ENCODE results near the gene CYB5B.

Gene CYB5B

DNA sequence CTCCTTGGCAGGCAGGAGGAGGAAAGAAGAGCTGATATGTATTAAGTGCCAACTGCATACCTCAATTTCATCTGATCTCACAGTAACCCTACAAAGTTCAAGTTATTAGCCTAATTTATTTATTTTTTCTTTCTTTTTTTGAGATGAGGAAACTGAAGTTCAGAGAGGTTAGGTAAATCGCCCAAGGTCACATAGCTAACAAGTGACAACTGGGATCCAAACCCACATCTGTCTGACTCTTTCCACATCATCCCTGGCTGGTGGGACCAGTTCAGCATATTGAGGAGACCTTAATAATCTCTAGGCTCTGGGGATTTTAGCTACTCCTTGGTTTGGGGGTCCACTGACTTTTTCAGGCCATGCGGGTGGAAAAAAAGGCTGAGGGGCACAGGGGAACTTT lies 60.9 kb downstream of the CYB5B start:
- no peak for DNase-seq (ENCODE audit: low spot score)

- DNase-seq (ENCODE audit: low spot score): no peak
Observed at GRCh38 chr16:69485816-69486215, 61.4 kb downstream of the CYB5B start.

- DNase-seq (ENCODE audit: low spot score): no peak
Observed at GRCh38 chr16:69486272-69486671, 61.9 kb downstream of the CYB5B start.

DNA sequence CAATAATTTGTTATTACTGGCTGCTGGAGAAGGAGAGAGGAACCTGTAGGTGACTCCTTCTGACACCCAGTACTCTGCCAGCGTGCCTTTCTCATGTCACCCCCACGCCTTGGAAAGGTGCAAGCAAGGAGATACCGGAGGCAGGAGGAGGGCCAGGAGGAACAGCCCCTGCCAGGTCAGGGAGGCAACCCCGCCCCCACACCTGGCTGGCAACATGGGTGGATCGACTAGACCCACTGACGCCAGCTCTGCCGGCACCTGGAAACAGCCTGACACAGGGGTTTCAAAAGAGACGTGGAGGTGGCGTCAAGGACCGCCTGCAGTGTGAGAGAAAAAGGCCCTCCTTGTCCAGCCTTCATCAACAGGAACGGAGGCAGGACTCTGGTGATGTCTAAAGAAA lies 62.3 kb downstream of the CYB5B start:
- no peak for DNase-seq (ENCODE audit: low spot score)

DNA sequence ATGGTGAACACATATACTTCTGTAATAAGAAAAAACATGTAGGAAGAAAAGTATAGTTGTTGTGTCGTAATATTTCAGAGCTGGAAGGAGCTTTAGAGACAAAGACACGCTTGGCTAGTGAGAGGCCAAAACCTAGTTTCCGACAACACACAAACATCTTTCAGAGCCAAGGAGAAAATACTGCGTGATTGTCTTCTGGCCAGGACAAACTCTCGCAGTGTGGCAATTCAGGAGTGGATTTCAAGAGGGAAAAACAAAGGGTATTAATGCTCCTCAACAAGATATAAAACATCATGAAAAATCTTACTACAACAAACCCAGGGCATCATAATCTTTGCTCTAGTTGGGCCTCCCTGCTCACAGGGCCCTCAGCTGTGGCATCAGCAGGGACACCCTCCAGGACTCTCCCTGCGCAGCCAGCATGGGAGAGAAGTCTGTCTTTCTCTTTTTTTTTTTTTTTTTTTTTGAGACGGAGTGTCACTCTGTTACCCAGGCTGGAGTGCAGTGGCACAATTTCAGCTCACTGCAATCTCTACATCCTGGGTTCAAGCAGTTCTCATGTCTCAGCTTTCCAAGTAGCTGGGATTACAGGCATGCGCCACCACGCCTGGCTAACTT lies 66.4 kb downstream of the CYB5B start:
- DNase-seq (ENCODE audit: low spot score): no peak

- no peak for DNase-seq (ENCODE audit: low spot score)
Observed at GRCh38 chr16:69494991-69495392, 70.6 kb downstream of the CYB5B start.

DNA sequence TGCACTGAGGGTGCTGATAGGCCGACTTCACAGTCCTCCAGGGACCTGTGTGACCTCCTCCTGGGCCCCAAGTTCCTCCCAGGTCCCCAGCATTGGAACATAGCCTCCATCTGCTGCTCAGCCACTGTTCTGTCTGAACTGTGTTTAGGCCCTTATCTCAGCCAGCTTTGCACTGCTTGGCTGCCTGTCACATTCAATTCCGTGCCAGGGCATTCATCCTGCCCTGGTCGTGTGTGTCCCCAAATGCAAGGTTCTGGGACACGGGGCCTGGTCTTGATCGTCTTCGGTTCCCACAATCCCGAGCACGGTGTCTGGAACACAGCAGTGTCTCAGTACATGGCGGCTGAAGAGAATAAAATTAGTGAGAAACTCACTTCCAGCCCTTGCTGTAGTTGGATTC lies 71.4 kb downstream of the CYB5B start:
- DNase-seq (ENCODE audit: low spot score): peak; percentile 92

- DNase-seq (ENCODE audit: low spot score): peak; percentile 35
Observed at GRCh38 chr16:69496376-69496775, 72.0 kb downstream of the CYB5B start.

DNA sequence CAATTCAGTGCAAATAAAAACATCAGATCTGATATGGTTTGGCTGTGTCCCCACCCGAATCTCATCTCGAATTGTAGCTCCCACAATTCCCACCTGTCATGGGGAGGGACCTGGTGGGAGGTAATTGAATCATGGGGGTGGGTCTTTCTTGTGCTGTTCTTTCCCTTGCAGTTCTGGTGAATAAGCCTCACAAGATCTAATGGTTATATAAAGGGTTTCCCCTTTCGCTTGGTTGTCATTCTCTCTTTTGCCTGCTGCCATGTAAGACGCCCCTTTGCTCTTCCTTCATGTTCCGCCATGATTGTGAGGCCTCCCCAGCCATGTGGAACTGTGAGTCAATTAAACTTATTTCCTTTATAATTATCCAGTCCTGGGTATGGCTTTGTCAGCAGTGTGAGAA lies 72.5 kb downstream of the CYB5B start:
- DNase-seq (ENCODE audit: low spot score): peak; percentile 38

GRCh38 chr16:69497876-69498596 lies 73.6 kb downstream of the CYB5B start:
- no peak for DNase-seq (ENCODE audit: low spot score)

GRCh38 chr16:69498926-69499325 lies 74.5 kb downstream of the CYB5B start:
- DNase-seq (ENCODE audit: low spot score): no peak

GRCh38 chr16:69499541-69500230 lies 75.3 kb downstream of the CYB5B start:
- no peak for DNase-seq (ENCODE audit: low spot score)

DNA sequence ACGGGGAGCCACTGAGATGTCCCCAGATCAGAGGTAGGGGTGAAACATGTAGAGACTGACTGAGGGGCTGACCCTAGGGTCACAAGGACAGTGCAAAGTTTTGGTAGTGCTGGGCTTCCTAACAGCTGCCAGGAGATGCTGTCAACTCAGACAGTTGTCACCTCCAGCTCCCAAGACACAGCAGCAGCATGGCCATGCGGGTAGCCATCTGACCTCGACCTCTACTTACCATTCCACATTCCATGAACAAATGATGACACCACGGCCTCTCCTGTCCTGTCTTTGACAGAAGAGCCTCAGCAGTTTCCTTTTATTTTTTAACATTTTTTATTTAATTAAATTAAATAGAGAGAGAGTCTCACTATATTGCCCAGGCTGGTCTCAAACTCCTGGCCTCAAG lies 76.1 kb downstream of the CYB5B start:
- DNase-seq (ENCODE audit: low spot score): no peak

DNA sequence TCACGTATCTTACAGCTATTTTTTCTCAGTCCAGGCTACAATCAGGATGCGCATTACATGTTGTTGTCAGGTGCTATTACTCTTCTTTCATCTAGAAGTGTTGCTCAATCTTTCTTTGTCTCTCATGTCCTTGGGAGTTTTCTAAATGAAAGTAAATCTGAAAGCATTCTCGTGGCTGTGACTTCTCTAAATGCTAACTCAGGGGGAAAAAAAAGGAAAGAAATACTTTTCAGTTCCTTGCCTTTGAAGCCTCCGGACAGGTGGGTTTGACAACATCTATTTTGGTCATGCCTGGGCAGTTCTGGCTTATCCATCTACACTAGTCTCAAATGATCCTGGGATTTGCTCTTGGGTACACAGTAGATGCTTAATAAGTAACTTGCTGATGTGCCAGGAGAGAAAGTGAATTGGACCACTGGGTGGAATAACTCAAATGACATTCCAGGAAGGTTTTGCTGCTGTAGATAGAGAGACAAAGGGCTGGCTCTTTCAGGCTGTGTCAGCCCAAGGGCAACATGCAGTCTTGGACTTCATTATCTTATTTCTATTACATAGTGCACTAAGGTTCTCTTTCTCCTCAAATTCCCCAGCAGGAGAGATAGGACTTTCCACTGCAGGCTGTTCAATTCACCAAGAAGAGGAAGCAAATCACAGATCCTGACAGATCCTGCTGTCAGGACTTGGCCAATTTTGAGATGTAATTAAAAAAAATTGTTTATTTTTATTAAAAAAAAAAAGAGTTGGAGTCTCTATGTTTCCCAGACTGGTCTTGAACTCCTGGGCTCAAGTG lies 77.7 kb downstream of the CYB5B start:
- no peak for DNase-seq (ENCODE audit: low spot score)

DNA sequence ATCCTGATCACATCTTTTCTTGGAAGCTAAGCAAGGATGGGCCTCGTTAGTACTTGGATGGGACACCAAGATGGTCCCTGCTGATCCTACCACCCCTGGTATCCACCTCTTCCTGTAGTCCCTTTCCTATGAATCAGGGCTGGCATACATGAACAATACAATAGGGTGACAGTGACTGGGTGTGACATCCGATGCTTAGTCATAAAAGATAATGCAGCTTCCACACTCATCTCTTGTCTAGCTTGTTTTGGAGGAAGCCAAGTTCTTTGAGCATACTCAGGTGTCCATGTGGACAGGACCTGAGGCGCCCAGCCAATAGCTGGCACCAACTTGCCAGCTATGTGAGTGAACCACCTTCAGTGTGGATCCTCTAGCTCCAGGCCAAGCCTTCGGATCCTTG lies 78.8 kb downstream of the CYB5B start:
- DNase-seq (ENCODE audit: low spot score): no peak

DNA sequence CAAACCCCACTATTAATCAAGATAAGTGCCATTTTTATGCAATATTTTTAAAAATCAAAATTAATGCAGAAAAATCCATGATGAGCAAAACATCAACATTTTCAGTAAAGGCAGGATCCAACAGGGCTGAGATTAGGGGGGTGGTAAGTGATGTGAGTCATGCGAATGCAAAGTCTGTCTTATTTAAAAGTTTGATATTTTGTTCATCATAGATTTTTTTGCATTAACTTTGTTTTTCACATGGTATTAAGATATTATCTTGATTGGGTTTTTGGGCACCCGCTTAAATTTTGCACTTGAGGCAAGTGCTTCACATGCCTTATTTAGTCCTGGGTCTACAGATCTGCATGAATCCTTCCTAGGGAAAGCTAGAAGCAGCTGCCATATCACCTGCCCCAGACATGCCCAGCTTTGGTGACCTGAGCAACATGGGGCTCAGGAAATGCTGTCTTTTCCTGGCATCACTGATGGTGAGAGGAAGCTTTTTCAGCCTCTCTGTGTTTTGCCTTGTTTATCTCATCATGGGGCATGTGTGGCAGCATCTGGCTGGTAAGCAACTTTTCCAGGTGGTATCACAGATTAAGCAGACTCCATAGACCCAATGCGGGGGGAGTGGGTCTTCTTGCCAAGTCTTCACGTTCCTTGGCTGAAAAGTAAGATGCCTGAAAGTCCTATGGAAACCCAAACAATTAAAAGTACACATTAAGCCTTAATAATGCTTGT lies 83.8 kb downstream of the CYB5B start:
- no peak for DNase-seq (ENCODE audit: low spot score)

DNA sequence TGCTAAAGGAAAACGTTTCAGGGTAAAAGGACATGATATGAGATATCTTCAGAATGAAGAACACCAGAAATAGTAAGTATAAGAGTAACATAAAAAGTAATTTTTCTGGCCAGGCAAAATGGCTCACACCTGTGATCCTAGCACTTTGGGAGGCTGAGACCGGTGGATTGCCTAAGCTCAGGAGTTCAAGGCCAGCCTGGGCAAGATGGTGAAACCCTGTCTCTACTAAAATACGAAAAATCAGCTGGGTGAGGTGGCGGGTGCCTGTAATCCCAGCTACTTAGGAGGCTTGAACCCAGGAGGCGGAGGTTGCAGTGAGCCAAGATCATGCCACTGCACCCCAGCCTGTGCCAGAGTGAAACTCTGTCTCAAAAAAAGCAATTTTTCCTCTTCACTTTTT lies 84.7 kb downstream of the CYB5B start:
- no peak for DNase-seq (ENCODE audit: low spot score)

DNA sequence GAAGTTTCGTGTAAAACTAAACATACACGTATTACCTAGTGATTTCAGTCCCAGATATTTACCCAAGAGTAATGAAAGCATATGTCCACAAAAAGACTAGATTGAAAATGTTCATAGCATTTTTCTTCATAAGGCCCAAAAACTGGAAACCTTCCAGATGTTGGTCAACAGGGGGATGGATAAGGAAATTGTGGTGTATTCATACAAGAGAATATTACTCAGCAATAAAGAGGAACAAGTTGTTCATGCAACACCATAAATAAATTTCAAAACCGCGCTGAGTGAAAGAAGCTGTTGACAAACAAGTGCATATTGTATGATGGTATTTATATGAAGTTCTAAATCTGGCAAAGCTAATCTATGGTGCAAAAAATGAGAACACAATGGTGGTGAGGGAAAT lies 87.2 kb downstream of the CYB5B start:
- DNase-seq (ENCODE audit: low spot score): no peak

DNA sequence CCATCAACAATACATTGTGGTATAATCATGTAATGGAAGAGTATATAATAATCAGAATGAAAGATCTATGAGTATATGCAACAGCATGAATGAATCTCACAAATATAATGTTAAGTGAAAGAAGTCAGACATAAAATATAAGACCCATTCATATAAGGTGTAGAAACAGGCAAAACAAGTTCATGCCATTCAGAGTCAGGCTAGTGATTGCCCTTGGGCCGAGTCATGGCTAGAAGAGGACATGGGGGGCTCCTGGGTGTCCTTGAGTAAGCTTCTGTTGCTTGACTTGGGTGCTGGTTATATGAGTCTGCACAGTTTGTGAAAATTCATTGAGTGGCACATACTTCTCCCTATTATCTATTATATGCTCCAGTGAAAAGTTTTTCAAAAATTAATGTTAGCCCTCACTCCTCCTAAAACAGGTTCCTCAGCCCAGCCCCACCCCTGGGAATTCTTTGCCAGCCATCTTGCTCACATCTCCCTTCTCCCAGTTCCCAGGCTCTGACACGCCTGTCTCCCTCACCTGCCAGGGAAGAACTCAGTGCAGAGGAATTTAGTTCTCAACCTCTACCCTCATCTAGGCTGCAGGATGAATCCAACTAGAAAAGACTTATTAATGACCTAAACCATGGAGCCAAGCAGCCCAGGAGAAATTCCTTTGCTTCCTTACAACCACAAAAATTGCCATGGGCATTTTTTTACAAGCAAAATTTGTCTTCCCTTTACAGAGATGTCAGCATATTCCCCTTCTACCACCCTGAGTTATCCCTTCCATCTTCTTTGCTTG lies 89.0 kb downstream of the CYB5B start:
- DNase-seq (ENCODE audit: low spot score): no peak

GRCh38 chr16:69514356-69514755 lies 89.9 kb downstream of the CYB5B start:
- DNase-seq (ENCODE audit: low spot score): no peak

Data from SK-N-DZ (cell line).